ENCODE results near the gene PSMG1. TPM values are rescaled to one million over a fixed set of nuclear protein-coding genes. Genes with fewer than 3 reads are reported as not detected.

The PSMG1 gene
- total and polyA plus RNA-seq, 2 donors (not counting 1 experiment from before 2014, with no cell fraction given), result 55.5 to 62.3 TPM

DNA sequence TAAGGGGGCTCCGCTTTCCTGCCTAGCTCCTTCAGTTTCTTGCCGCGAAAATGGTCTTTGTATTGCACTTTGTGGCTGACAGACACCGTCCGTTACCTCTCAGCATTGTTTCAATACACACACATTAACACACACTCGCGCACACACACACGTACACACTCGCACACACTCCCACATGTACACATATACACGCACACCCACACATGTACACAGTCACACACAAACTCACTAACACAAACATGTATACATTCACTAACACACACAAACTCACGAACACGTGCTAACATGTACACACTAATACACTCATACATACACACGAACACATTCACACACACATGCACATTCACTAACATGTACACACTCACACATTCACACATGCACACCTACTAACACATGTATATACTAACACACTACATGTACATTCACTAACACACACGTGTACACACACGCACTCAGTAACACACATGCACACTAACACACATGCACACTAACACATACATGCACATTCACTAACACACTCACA is 48.9 kb downstream of the PSMG1 start:
- DNase-seq (ENCODE audit: low read depth in 2 of 2), result no peak
- Histone ChIP-seq H3K27ac (ENCODE audit: insufficient read depth, low read length) (no peak overlapping the region), H3K4me3 (replicated peaks in 1 of 4; ENCODE audit: control extremely low read depth in 1 of 4, insufficient read depth in 1 of 4, low read depth in 3 of 4, low read length in 4 of 4) (no peak overlapping the region), H3K9me3 (ENCODE audit: control insufficient read depth, insufficient read depth, low read depth, low read length) (no peaks in the 10 kb centered on the region), H3K4me2 (ENCODE audit: extremely low read depth, insufficient read depth, low read length) (no peak overlapping the region), H3K9ac (ENCODE audit: insufficient read depth, low read length) (no peak overlapping the region), H3K4me1 (ENCODE audit: control insufficient read depth, extremely low read depth, insufficient read depth, low read length) (peaks cover 7% of the 10 kb centered on the region), H4K20me1 (ENCODE audit: control insufficient read depth, extremely low read depth, insufficient read depth, low read length) (no peaks in the 10 kb centered on the region), H2AFZ (ENCODE audit: low read length) (no peak overlapping the region), H3K36me3 (ENCODE audit: control insufficient read depth, insufficient read depth, low read length) (no peaks in the 10 kb centered on the region), H3K27me3 (ENCODE audit: control insufficient read depth, insufficient read depth, low read length) (no peaks in the 10 kb centered on the region), H3K79me2 (ENCODE audit: control insufficient read depth, insufficient read depth, low read length) (no peaks in the 10 kb centered on the region)
- TF ChIP-seq EZH2 (IDR thresholded peaks at IDR 0.05; ENCODE audit: low read length, missing control alignments), result no peak
- TF ChIP-seq, protein P1, sequence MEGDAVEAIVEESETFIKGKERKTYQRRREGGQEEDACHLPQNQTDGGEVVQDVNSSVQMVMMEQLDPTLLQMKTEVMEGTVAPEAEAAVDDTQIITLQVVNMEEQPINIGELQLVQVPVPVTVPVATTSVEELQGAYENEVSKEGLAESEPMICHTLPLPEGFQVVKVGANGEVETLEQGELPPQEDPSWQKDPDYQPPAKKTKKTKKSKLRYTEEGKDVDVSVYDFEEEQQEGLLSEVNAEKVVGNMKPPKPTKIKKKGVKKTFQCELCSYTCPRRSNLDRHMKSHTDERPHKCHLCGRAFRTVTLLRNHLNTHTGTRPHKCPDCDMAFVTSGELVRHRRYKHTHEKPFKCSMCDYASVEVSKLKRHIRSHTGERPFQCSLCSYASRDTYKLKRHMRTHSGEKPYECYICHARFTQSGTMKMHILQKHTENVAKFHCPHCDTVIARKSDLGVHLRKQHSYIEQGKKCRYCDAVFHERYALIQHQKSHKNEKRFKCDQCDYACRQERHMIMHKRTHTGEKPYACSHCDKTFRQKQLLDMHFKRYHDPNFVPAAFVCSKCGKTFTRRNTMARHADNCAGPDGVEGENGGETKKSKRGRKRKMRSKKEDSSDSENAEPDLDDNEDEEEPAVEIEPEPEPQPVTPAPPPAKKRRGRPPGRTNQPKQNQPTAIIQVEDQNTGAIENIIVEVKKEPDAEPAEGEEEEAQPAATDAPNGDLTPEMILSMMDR (conservative IDR thresholded peaks at IDR 0.05 in 1 of 2, IDR thresholded peaks at IDR 0.05 in 1 of 2; ENCODE audit: low read depth in 1 of 2, low read length in 2 of 2), result no peak

DNA sequence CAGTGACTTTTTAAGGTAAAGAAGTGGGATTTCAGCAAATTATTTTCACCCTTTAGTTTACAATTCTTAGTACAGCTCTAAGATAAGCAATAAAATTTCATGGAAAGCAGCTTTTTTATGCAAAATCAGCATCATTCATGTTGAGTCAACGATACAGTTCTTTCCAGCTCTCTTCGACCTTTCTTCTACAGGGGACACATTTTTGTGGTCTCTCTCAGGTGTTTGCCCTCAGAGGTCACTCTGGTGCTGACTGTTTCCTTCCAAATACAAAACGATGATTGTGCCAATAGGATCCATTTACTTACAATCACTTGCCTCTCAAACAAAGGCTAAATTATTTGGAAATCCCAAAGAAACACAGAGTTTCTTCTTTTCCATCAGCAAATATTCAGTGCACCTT is 51.0 kb downstream of the PSMG1 start:
- no peak overlapping the region for H3K4me3 ChIP-seq (replicated peaks in 1 of 4; ENCODE audit: control extremely low read depth in 1 of 4, insufficient read depth in 1 of 4, low read depth in 3 of 4, low read length in 4 of 4)
- DNase-seq (ENCODE audit: low read depth in 2 of 2), result peak; percentile 28 to 44
- TF ChIP-seq EZH2 (IDR thresholded peaks at IDR 0.05; ENCODE audit: low read length, missing control alignments), result no peak
- TF ChIP-seq, protein P1 (conservative IDR thresholded peaks at IDR 0.05 in 1 of 2, IDR thresholded peaks at IDR 0.05 in 1 of 2; ENCODE audit: low read depth in 1 of 2, low read length in 2 of 2), result no peak

DNA sequence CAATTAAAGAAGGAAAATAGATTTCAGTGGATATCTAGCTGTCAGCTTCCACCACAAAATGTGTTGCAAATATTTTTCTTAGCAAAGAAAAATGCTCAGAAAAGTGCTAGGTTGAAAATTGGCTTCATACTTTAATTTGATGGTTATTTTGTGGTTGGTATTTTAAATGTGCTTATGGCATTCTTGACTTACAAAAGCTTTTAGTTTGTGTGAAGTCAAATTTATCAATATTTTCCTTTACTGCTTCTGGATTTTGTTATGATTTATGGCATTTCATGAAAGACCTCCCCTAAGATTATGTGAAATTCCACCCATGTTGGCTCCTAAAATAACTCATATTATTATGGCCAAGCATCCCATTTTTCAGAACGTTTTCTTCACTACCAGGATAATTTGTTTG is 51.5 kb downstream of the PSMG1 start:
- Histone ChIP-seq H3K27me3 (ENCODE audit: control insufficient read depth, insufficient read depth, low read length) (no peaks in the 10 kb centered on the region), H3K9ac (ENCODE audit: insufficient read depth, low read length) (no peak overlapping the region), H3K79me2 (ENCODE audit: control insufficient read depth, insufficient read depth, low read length) (no peaks in the 10 kb centered on the region), H3K4me3 (replicated peaks in 1 of 4; ENCODE audit: control extremely low read depth in 1 of 4, insufficient read depth in 1 of 4, low read depth in 3 of 4, low read length in 4 of 4) (no peak overlapping the region), H4K20me1 (ENCODE audit: control insufficient read depth, extremely low read depth, insufficient read depth, low read length) (no peaks in the 10 kb centered on the region), H3K4me1 (ENCODE audit: control insufficient read depth, extremely low read depth, insufficient read depth, low read length) (peaks cover 3% of the 10 kb centered on the region), H3K9me3 (ENCODE audit: control insufficient read depth, insufficient read depth, low read depth, low read length) (no peaks in the 10 kb centered on the region), H3K36me3 (ENCODE audit: control insufficient read depth, insufficient read depth, low read length) (no peaks in the 10 kb centered on the region), H3K4me2 (ENCODE audit: extremely low read depth, insufficient read depth, low read length) (no peak overlapping the region), H2AFZ (ENCODE audit: low read length) (no peak overlapping the region), H3K27ac (ENCODE audit: insufficient read depth, low read length) (no peak overlapping the region)
- TF ChIP-seq, protein P1 (conservative IDR thresholded peaks at IDR 0.05 in 1 of 2, IDR thresholded peaks at IDR 0.05 in 1 of 2; ENCODE audit: low read depth in 1 of 2, low read length in 2 of 2), result no peak
- TF ChIP-seq EZH2 (IDR thresholded peaks at IDR 0.05; ENCODE audit: low read length, missing control alignments), result no peak
- no peak for DNase-seq (ENCODE audit: low read depth in 2 of 2)

More for the DNA sequence above, 51.0 kb downstream of the PSMG1 start:
- no peak overlapping the region for H2AFZ ChIP-seq (ENCODE audit: low read length)
- H3K27me3 ChIP-seq (ENCODE audit: control insufficient read depth, insufficient read depth, low read length), result no peaks in the 10 kb centered on the region
- H3K9me3 ChIP-seq (ENCODE audit: control insufficient read depth, insufficient read depth, low read depth, low read length), result no peaks in the 10 kb centered on the region
- H3K36me3 ChIP-seq (ENCODE audit: control insufficient read depth, insufficient read depth, low read length), result no peaks in the 10 kb centered on the region
- H3K4me1 ChIP-seq (ENCODE audit: control insufficient read depth, extremely low read depth, insufficient read depth, low read length), result peaks cover 5% of the 10 kb centered on the region
- no peaks in the 10 kb centered on the region for H4K20me1 ChIP-seq (ENCODE audit: control insufficient read depth, extremely low read depth, insufficient read depth, low read length)
- H3K4me2 ChIP-seq (ENCODE audit: extremely low read depth, insufficient read depth, low read length), result no peak overlapping the region
- H3K9ac ChIP-seq (ENCODE audit: insufficient read depth, low read length), result no peak overlapping the region
- H3K79me2 ChIP-seq (ENCODE audit: control insufficient read depth, insufficient read depth, low read length), result no peaks in the 10 kb centered on the region
- no peak overlapping the region for H3K27ac ChIP-seq (ENCODE audit: insufficient read depth, low read length)
